Measurements from ENCODE around the gene WDFY2. TPM values are rescaled to one million over a fixed set of nuclear protein-coding genes. Genes with fewer than 3 reads are reported as not detected.

WDFY2 gene
- total RNA-seq, 1 donor, result 10.2 TPM

- TF ChIP-seq CTCF (IDR thresholded peaks at IDR 0.05; ENCODE audit: insufficient read depth, low read length), result no peak
- no peak overlapping the region for H3K4me3 ChIP-seq (ENCODE audit: low read depth, low read length)
- no peak for DNase-seq (ENCODE audit: low read depth)
These were observed 81.2 kb downstream of the WDFY2 start for GRCh38 chr13:51665456-51665855.

GRCh38 chr13:51666374-51666773 lies 82.1 kb downstream of the WDFY2 start:
- DNase-seq (ENCODE audit: low read depth), result no peak
- TF ChIP-seq CTCF (IDR thresholded peaks at IDR 0.05; ENCODE audit: insufficient read depth, low read length), result no peak
- H3K4me3 ChIP-seq (ENCODE audit: low read depth, low read length), result no peak overlapping the region

GRCh38 chr13:51666839-51667238 lies 82.6 kb downstream of the WDFY2 start:
- no peak overlapping the region for H3K4me3 ChIP-seq (ENCODE audit: low read depth, low read length)
- DNase-seq (ENCODE audit: low read depth), result no peak
- no peak for TF ChIP-seq CTCF (IDR thresholded peaks at IDR 0.05; ENCODE audit: insufficient read depth, low read length)

- DNase-seq (ENCODE audit: low read depth), result no peak
- TF ChIP-seq CTCF (IDR thresholded peaks at IDR 0.05; ENCODE audit: insufficient read depth, low read length), result no peak
- no peak overlapping the region for H3K4me3 ChIP-seq (ENCODE audit: low read depth, low read length)
These were observed 84.4 kb downstream of the WDFY2 start for GRCh38 chr13:51668580-51669195.

- no peak for TF ChIP-seq CTCF (IDR thresholded peaks at IDR 0.05; ENCODE audit: insufficient read depth, low read length)
- no peak overlapping the region for H3K4me3 ChIP-seq (ENCODE audit: low read depth, low read length)
- DNase-seq (ENCODE audit: low read depth), result no peak
These were observed 88.9 kb downstream of the WDFY2 start for GRCh38 chr13:51673165-51673564.

GRCh38 chr13:51674276-51674675 lies 90.0 kb downstream of the WDFY2 start:
- TF ChIP-seq CTCF (IDR thresholded peaks at IDR 0.05; ENCODE audit: insufficient read depth, low read length), result no peak
- H3K4me3 ChIP-seq (ENCODE audit: low read depth, low read length), result no peak overlapping the region
- no peak for DNase-seq (ENCODE audit: low read depth)

GRCh38 chr13:51675385-51675784 lies 91.1 kb downstream of the WDFY2 start:
- TF ChIP-seq CTCF (IDR thresholded peaks at IDR 0.05; ENCODE audit: insufficient read depth, low read length), result no peak
- H3K4me3 ChIP-seq (ENCODE audit: low read depth, low read length), result no peak overlapping the region
- no peak for DNase-seq (ENCODE audit: low read depth)

Measured in fibroblast of the aortic adventitia (primary cell).